Measurements from ENCODE around the gene SUGP1.
"Not testable (repeated sequence)": the region's sequence is repeated elsewhere in the genome, so short reads cannot be mapped to it uniquely, and the experiment has no call there.

SUGP1 gene

GRCh38 chr19:19261350-19262189 lies 58.7 kb downstream of the SUGP1 start:
- DNase-seq, result no peak

GRCh38 chr19:19260417-19261214 lies 59.7 kb downstream of the SUGP1 start:
- no peak for DNase-seq

- DNase-seq, result no peak
Measured at GRCh38 chr19:19259741-19260140, 60.6 kb downstream of the SUGP1 start.

GRCh38 chr19:19258589-19259338 lies 61.5 kb downstream of the SUGP1 start:
- DNase-seq, result no peak

- no peak for DNase-seq
Measured at GRCh38 chr19:19257836-19258588, 62.3 kb downstream of the SUGP1 start.

- DNase-seq, result no peak
Measured at GRCh38 chr19:19257137-19257536, 63.2 kb downstream of the SUGP1 start.

- DNase-seq, result no peak
Measured at GRCh38 chr19:19256072-19256969, 64.0 kb downstream of the SUGP1 start.

- DNase-seq, result not testable (repeated sequence)
Measured at GRCh38 chr19:19253409-19253808, 66.9 kb downstream of the SUGP1 start.

GRCh38 chr19:19250196-19250801 lies 70.0 kb downstream of the SUGP1 start:
- DNase-seq, result no peak

- DNase-seq, result no peak
Measured at GRCh38 chr19:19240476-19240875, 79.8 kb downstream of the SUGP1 start.

- no peak for DNase-seq
Measured at GRCh38 chr19:19239675-19240074, 80.6 kb downstream of the SUGP1 start.

- no peak for DNase-seq
Measured at GRCh38 chr19:19238126-19238894, 82.0 kb downstream of the SUGP1 start.

GRCh38 chr19:19236173-19236572 lies 84.1 kb downstream of the SUGP1 start:
- DNase-seq, result no peak

- DNase-seq, result no peak
Measured at GRCh38 chr19:19234220-19234816, 86.0 kb downstream of the SUGP1 start.

GRCh38 chr19:19232261-19232721 lies 88.0 kb downstream of the SUGP1 start:
- DNase-seq, result no peak

GRCh38 chr19:19230999-19231398 lies 89.3 kb downstream of the SUGP1 start:
- DNase-seq, result no peak

- no peak for DNase-seq
Measured at GRCh38 chr19:19229701-19230100, 90.6 kb downstream of the SUGP1 start.

- no peak for DNase-seq
Measured at GRCh38 chr19:19227217-19227616, 93.1 kb downstream of the SUGP1 start.

- DNase-seq, result no peak
Measured at GRCh38 chr19:19226663-19227062, 93.6 kb downstream of the SUGP1 start.

GRCh38 chr19:19226204-19226603 lies 94.1 kb downstream of the SUGP1 start:
- DNase-seq, result no peak
